GM21529 (cell line): ENCODE measurements around the gene SLC16A5.

ENCODE experiments used
- ATAC-seq: cut with Tn5 transposase; IDR thresholded peaks from one replicate; pipeline ENCODE4 v1.9.1; 2021; ENCODE audit not compliant: unreplicated experiment

SLC16A5 gene

GRCh38 chr17:75084039-75084660 is 3.6 kb upstream of the SLC16A5 start:
- ATAC-seq = no peak

GRCh38 chr17:75086496-75087181 is 1.1 kb upstream of the SLC16A5 start:
- ATAC-seq = no peak

GRCh38 chr17:75087182-75087557 is 584 bp upstream of the SLC16A5 start:
- ATAC-seq = no peak

GRCh38 chr17:75088465-75089417 is 987 bp downstream of the SLC16A5 start:
- no peak for ATAC-seq

GRCh38 chr17:75090871-75091854 is 3.4 kb downstream of the SLC16A5 start:
- no peak for ATAC-seq

GRCh38 chr17:75091855-75092327 is 4.1 kb downstream of the SLC16A5 start:
- no peak for ATAC-seq

GRCh38 chr17:75093548-75094158 is 5.9 kb downstream of the SLC16A5 start:
- no peak for ATAC-seq

GRCh38 chr17:75094871-75095399 is 7.2 kb downstream of the SLC16A5 start:
- ATAC-seq = no peak

GRCh38 chr17:75096082-75096625 is 8.4 kb downstream of the SLC16A5 start:
- no peak for ATAC-seq

GRCh38 chr17:75097865-75098264 is 10.1 kb downstream of the SLC16A5 start:
- ATAC-seq = no peak

GRCh38 chr17:75098861-75099260 is 11.1 kb downstream of the SLC16A5 start:
- no peak for ATAC-seq

GRCh38 chr17:75099881-75100595 is 12.3 kb downstream of the SLC16A5 start:
- ATAC-seq = no peak

- ATAC-seq = no peak
These were observed 14.6 kb downstream of the SLC16A5 start for GRCh38 chr17:75102385-75102821.

GRCh38 chr17:75103601-75104554 is 16.1 kb downstream of the SLC16A5 start:
- no peak for ATAC-seq

- no peak for ATAC-seq
These were observed 17.6 kb downstream of the SLC16A5 start for GRCh38 chr17:75105126-75106080.

- ATAC-seq = no peak
These were observed 20.4 kb downstream of the SLC16A5 start for GRCh38 chr17:75108193-75108592.

GRCh38 chr17:75109046-75109406 is 21.3 kb downstream of the SLC16A5 start:
- ATAC-seq = no peak
